Measurements from ENCODE around the gene ATG2A.
A peak's percentile ranks its signal among the peaks of the same experiment; 100 is the strongest.

Gene ATG2A

GRCh38 chr11:64923944-64924909 lies 7.2 kb upstream of the ATG2A start, which contains the start of gene PPP2R5B:
Gene PPP2R5B (plus strand): TSS chr11:64924689. CDS start chr11:64925735, 1,046 bp downstream.
- peak; percentile 97 for DNase-seq

- DNase-seq = no peak
Measured at GRCh38 chr11:64923151-64923661, 6.2 kb upstream of the ATG2A start.

- DNase-seq = no peak
Measured at GRCh38 chr11:64921384-64921783, 4.4 kb upstream of the ATG2A start.

- no peak for DNase-seq
Measured at GRCh38 chr11:64920124-64920523, 3.1 kb upstream of the ATG2A start.

GRCh38 chr11:64919627-64920026 lies 2.6 kb upstream of the ATG2A start:
- DNase-seq = no peak

- DNase-seq = no peak
Measured at GRCh38 chr11:64918017-64918416, 1.0 kb upstream of the ATG2A start.

- no peak for DNase-seq
Measured at GRCh38 chr11:64917663-64917995, 620 bp upstream of the ATG2A start.

- DNase-seq = peak; percentile 82
Measured at GRCh38 chr11:64916040-64916774, 802 bp downstream of the ATG2A start.

GRCh38 chr11:64915376-64915887 lies 1.6 kb downstream of the ATG2A start:
- no peak for DNase-seq

GRCh38 chr11:64914123-64914522 lies 2.9 kb downstream of the ATG2A start:
- no peak for DNase-seq

- DNase-seq = no peak
Measured at GRCh38 chr11:64913171-64913727, 3.8 kb downstream of the ATG2A start.

GRCh38 chr11:64911689-64912088 lies 5.3 kb downstream of the ATG2A start:
- no peak for DNase-seq

GRCh38 chr11:64911142-64911541 lies 5.9 kb downstream of the ATG2A start:
- no peak for DNase-seq

GRCh38 chr11:64910451-64911093 lies 6.4 kb downstream of the ATG2A start:
- no peak for DNase-seq

GRCh38 chr11:64909653-64910343 lies 7.2 kb downstream of the ATG2A start:
- no peak for DNase-seq

- DNase-seq = no peak
Measured at GRCh38 chr11:64908766-64909165, 8.2 kb downstream of the ATG2A start.

GRCh38 chr11:64906314-64906635 lies 10.7 kb downstream of the ATG2A start:
- DNase-seq = no peak

- no peak for DNase-seq
Measured at GRCh38 chr11:64905516-64906313, 11.3 kb downstream of the ATG2A start.

GRCh38 chr11:64903291-64903833 lies 13.6 kb downstream of the ATG2A start:
- DNase-seq = no peak

GRCh38 chr11:64902102-64902900 lies 14.7 kb downstream of the ATG2A start:
- DNase-seq = no peak

Data from activated effector memory CD4-positive, alpha-beta T cell treated with anti-CD3 and anti-CD28 coated beads, Interleukin-2, amount 50 U/mL, for 16 hours (primary cell).